ENCODE results near the gene BNC2. TPM values are rescaled to one million over a fixed set of nuclear protein-coding genes. Genes with fewer than 3 reads are reported as not detected.

The BNC2 gene
- total and polyA plus RNA-seq, 2 of the 13 experiments (the other 11 are each of a cell fraction or from before 2014, with no cell fraction given), result not detected

GRCh38 chr9:16612627-16613026 is 257.8 kb downstream of the BNC2 start (continued):
- TF ChIP-seq, protein P1, sequence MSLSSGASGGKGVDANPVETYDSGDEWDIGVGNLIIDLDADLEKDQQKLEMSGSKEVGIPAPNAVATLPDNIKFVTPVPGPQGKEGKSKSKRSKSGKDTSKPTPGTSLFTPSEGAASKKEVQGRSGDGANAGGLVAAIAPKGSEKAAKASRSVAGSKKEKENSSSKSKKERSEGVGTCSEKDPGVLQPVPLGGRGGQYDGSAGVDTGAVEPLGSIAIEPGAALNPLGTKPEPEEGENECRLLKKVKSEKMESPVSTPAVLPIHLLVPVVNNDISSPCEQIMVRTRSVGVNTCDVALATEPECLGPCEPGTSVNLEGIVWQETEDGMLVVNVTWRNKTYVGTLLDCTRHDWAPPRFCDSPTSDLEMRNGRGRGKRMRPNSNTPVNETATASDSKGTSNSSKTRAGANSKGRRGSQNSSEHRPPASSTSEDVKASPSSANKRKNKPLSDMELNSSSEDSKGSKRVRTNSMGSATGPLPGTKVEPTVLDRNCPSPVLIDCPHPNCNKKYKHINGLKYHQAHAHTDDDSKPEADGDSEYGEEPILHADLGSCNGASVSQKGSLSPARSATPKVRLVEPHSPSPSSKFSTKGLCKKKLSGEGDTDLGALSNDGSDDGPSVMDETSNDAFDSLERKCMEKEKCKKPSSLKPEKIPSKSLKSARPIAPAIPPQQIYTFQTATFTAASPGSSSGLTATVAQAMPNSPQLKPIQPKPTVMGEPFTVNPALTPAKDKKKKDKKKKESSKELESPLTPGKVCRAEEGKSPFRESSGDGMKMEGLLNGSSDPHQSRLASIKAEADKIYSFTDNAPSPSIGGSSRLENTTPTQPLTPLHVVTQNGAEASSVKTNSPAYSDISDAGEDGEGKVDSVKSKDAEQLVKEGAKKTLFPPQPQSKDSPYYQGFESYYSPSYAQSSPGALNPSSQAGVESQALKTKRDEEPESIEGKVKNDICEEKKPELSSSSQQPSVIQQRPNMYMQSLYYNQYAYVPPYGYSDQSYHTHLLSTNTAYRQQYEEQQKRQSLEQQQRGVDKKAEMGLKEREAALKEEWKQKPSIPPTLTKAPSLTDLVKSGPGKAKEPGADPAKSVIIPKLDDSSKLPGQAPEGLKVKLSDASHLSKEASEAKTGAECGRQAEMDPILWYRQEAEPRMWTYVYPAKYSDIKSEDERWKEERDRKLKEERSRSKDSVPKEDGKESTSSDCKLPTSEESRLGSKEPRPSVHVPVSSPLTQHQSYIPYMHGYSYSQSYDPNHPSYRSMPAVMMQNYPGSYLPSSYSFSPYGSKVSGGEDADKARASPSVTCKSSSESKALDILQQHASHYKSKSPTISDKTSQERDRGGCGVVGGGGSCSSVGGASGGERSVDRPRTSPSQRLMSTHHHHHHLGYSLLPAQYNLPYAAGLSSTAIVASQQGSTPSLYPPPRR (CRISPR knock-in tag; IDR thresholded peaks at IDR 0.05; ENCODE audit: borderline replicate concordance), result no peak
- TF ChIP-seq REL (CRISPR knock-in tag; conservative IDR thresholded peaks at IDR 0.05), result no peak

GRCh38 chr9:16611983-16612382 is 258.5 kb downstream of the BNC2 start:
- H3K9me3 ChIP-seq (ENCODE audit: low read length), result no peaks in the 10 kb centered on the region
- WGBS (ENCODE audit: low lambda C conversion rate), result 2% methylated on average over 2 of the region's 2 CpGs
- no peak for ATAC-seq
- peaks cover 0 to 1% of the 10 kb centered on the region in 2 experiments; a peak in 1 of 5 replicates for H3K27me3 ChIP-seq (ENCODE audit: control insufficient read depth in 1 of 2, insufficient read depth in 2 of 2, low read length in 2 of 2)
- TF ChIP-seq BRD4 (CRISPR knock-in tag; IDR thresholded peaks at IDR 0.05) (no peak), MATR3 (CRISPR knock-in tag; IDR thresholded peaks at IDR 0.05) (no peak), PCBP2 (optimal IDR thresholded peaks at IDR 0.05; ENCODE audit: low read depth, low read length, poor library complexity, severe bottlenecking) (no peak), MAFK (conservative IDR thresholded peaks at IDR 0.05 in 1 of 2, IDR thresholded peaks at IDR 0.05 in 1 of 2; ENCODE audit: low read length in 2 of 2) (no peak), BATF2 (CRISPR knock-in tag; IDR thresholded peaks at IDR 0.05) (no peak)
- TF ChIP-seq, protein P2, sequence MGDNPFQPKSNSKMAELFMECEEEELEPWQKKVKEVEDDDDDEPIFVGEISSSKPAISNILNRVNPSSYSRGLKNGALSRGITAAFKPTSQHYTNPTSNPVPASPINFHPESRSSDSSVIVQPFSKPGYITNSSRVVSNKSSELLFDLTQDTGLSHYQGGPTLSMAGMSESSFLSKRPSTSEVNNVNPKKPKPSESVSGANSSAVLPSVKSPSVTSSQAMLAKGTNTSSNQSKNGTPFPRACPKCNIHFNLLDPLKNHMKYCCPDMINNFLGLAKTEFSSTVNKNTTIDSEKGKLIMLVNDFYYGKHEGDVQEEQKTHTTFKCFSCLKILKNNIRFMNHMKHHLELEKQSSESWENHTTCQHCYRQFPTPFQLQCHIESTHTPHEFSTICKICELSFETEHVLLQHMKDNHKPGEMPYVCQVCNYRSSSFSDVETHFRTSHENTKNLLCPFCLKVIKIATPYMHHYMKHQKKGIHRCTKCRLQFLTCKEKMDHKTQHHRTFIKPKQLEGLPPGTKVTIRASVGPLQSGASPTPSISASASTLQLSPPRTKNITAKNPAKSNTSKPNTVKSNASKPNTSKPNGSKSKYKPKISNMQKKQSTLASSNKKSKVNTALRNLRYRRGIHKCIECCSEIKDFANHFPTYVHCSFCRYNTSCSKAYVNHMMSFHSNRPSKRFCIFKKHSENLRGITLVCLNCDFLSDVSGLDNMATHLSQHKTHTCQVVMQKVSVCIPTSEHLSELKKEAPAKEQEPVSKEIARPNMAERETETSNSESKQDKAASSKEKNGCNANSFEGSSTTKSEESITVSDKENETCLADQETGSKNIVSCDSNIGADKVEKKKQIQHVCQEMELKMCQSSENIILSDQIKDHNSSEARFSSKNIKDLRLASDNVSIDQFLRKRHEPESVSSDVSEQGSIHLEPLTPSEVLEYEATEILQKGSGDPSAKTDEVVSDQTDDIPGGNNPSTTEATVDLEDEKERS (CRISPR knock-in tag; IDR thresholded peaks at IDR 0.05), result no peak
- H3K4me3 ChIP-seq (replicated peaks in 1 of 3; ENCODE audit: insufficient read depth in 1 of 3, low read depth in 2 of 3, low read length in 3 of 3), result no peak overlapping the region
- CTCF ChIA-PET (ENCODE audit: low intra/inter-chr PET ratio, low total read pairs), result no interaction called here
- BruUV-seq (replicated peaks), result no TSS peak
- no peak overlapping the region for H3K4me2 ChIP-seq (ENCODE audit: low read depth, low read length)
- H3K4me1 ChIP-seq (ENCODE audit: insufficient read depth, low read length), result no peaks in the 10 kb centered on the region
- no peak overlapping the region for H3K27ac ChIP-seq (ENCODE audit: extremely low read length, insufficient read depth, low read length)
- FAIRE-seq, result no peak
- H3K9ac ChIP-seq (ENCODE audit: insufficient read depth, low read depth, low read length), result no peak overlapping the region
- in situ Hi-C loops (cut with HindIII; ENCODE audit: extremely low pct_ligation_motif_present, low pct_unique_long_range_greater_than_20kb), result no loop called here
- intact Hi-C loops (cut with micrococcal nuclease; ENCODE audit: unreplicated experiment), result no loop called here
- H3K36me3 ChIP-seq (replicated peaks in 1 of 2; ENCODE audit: control insufficient read depth in 1 of 2, insufficient read depth in 2 of 2, low read length in 2 of 2), result no peaks in the 10 kb centered on the region
- no peak overlapping the region for H2AFZ ChIP-seq (ENCODE audit: low read length)
- POLR2A ChIA-PET, result no interaction called here
- no peaks in the 10 kb centered on the region for H4K20me1 ChIP-seq (ENCODE audit: insufficient read depth, low read length)
- DNase-seq (ENCODE audit: low spot score), result no peak
- H3K79me2 ChIP-seq (ENCODE audit: insufficient read depth, low read length), result no peaks in the 10 kb centered on the region
